Measurements from ENCODE around the gene OR9A2. TPM values are rescaled to one million over a fixed set of nuclear protein-coding genes. Genes with fewer than 3 reads are reported as not detected.

Gene OR9A2
- total and polyA plus RNA-seq, 10 of the 15 experiments (the other 5 are each of a cell fraction or from before 2014, with no cell fraction given) = not detected

- no peak for ATAC-seq
- CTCF ChIA-PET = interaction anchor here (8.2 to 19.2 kb wide), 2 partner anchors 10 to 206 kb away, joined by 75 to 434 read pairs; partner anchors contain the start of gene TAS2R40
- H3K4me1 ChIP-seq (ENCODE audit: control insufficient read depth, insufficient read depth, low read length) = peaks cover 10% of the 10 kb centered on the region
Measured at GRCh38 chr7:143013473-143013872, 13.5 kb downstream of the OR9A2 start.

More at GRCh38 chr7:143013473-143013872, 13.5 kb downstream of the OR9A2 start:
- no peak overlapping the region for H2AFZ ChIP-seq (ENCODE audit: control insufficient read depth, low read depth, low read length)
- ChIA-PET SMC1A (ENCODE audit: uncharacterized antibody, unreplicated experiment) (interaction anchor here (0.9 to 7.9 kb wide), 3 partner anchors 8 to 202 kb away, joined by 3 to 54 read pairs (median 8); no protein-coding TSS in a partner anchor), POLR2A (no interaction called here), RAD21 (ENCODE audit: unreplicated experiment) (interaction anchor here (6.3 kb wide), 1 partner anchor 202 kb away, joined by 37 read pairs; no protein-coding TSS in a partner anchor)
- in situ Hi-C loops (cut with MboI) = loop anchor here (10.0 kb wide), 1 partner anchor 401 kb away; no protein-coding TSS in a partner anchor
- no peaks in the 10 kb centered on the region for H3K79me2 ChIP-seq (ENCODE audit: control insufficient read depth, insufficient read depth, low read length)
- 92% methylated on average over 1 of the region's 1 CpG for WGBS (ENCODE audit: insufficient coverage, insufficient replicate concordance, low lambda C conversion rate, missing lambda C conversion rate)
- H4K20me1 ChIP-seq (ENCODE audit: control insufficient read depth, insufficient read depth) = no peaks in the 10 kb centered on the region
- peaks cover 0 to 3% of the 10 kb centered on the region in 2 experiments; a peak in 1 of 4 replicates for H3K27me3 ChIP-seq (replicated peaks in 1 of 2; ENCODE audit: control insufficient read depth in 2 of 2, insufficient read depth in 2 of 2, low read length in 1 of 2)
- no peak for TF ChIP-seq PML (IDR thresholded peaks at IDR 0.05; ENCODE audit: low read length)
- no peak for TF ChIP-seq YBX1 (IDR thresholded peaks at IDR 0.05)
- TF ChIP-seq SIX5 (IDR thresholded peaks at IDR 0.05; ENCODE audit: low read depth, low read length, severe bottlenecking) = no peak
- TF ChIP-seq HDAC2 (IDR thresholded peaks at IDR 0.05) = no peak
- TF ChIP-seq STAT3 (IDR thresholded peaks at IDR 0.05; ENCODE audit: low read depth, low read length) = no peak
- TF ChIP-seq E4F1 (IDR thresholded peaks at IDR 0.05; ENCODE audit: borderline replicate concordance, partially characterized antibody) = no peak
- no peak overlapping the region for H3K27ac ChIP-seq (ENCODE audit: control insufficient read depth, insufficient read depth)
- H3K4me2 ChIP-seq (ENCODE audit: control insufficient read depth, insufficient read depth) = no peak overlapping the region
- FAIRE-seq (no peak), DNase-seq (ENCODE audit: low read depth, low spot score) (no peak)
- intact Hi-C loops (cut with micrococcal nuclease; ENCODE audit: unreplicated experiment) = no loop called here
- H3K9ac ChIP-seq (ENCODE audit: control insufficient read depth, insufficient read depth, low read length) = no peak overlapping the region
- no TSS peak for BruUV-seq (replicated peaks)
- H3K9me3 ChIP-seq (replicated peaks; ENCODE audit: control insufficient read depth, insufficient read depth, low read length) = no peaks in the 10 kb centered on the region
- H3K4me3 ChIP-seq = no peak overlapping the region
- no peaks in the 10 kb centered on the region for H3K36me3 ChIP-seq (ENCODE audit: control insufficient read depth in 2 of 2, insufficient read depth in 2 of 2, low read length in 1 of 2)
